SK-N-SH (cell line): ENCODE data around the gene PGLYRP4. TPM values are rescaled to one million over a fixed set of nuclear protein-coding genes. Genes with fewer than 3 reads are reported as not detected.

Source experiments
- CTCF ChIA-PET: fragments of 300-600, 350-600 bp; formaldehyde crosslinking; extraction: SDS; loops from one replicate; lab custom pipeline; 2021; lab: Yijun Ruan, JAX
- POLR2A ChIA-PET: fragments of 350-600 bp; sonication (Branson Sonifier 250); formaldehyde crosslinking; extraction: SDS; loops from one replicate; lab custom pipeline; 2020; ENCODE audit warnings: antibody characterized with exemption, inconsistent platforms; lab: Yijun Ruan, JAX
- DNase-seq: peaks from one replicate; pipeline ENCODE4 v3.0.0; 2012
- H2AFZ ChIP-seq: fragments of 200-600 bp; sonication (generic); 2 replicates; pipeline ENCODE4 v1.8.1; 2016; ENCODE audit warnings: antibody characterized with exemption, mild to moderate bottlenecking, low read depth
- H3F3A ChIP-seq: fragments of 200-600 bp; sonication (generic); replicated peaks from 2 replicates; pipeline ENCODE3; 2016; ENCODE audit warnings: antibody characterized with exemption, mild to moderate bottlenecking; ENCODE audit not compliant: insufficient read depth
- H3K27ac ChIP-seq, 2 experiments: fragments of 200-500 bp in 1 of 2; fragments of 200-600 bp in 1 of 2; sonication (Bioruptor generic) in 1 of 2; sonication (generic), shearing (Covaris generic) in 1 of 2; 2 replicates each; pipeline versions ENCODE4 v1.5.1 to v1.6.1; 2014 to 2016; ENCODE audit warnings: low read depth in 2 of 2, inconsistent platforms in 1 of 2, low read length in 1 of 2, mild to moderate bottlenecking in 1 of 2, mixed read lengths in 1 of 2
- H3K27me3 ChIP-seq: fragments of 200-600 bp; sonication (generic), shearing (Covaris generic); 2 replicates; pipeline ENCODE4 v1.6.1; 2016; ENCODE audit warnings: mixed run types; ENCODE audit not compliant: insufficient read depth
- H3K36me3 ChIP-seq, 2 experiments: fragments of 200-500 bp in 1 of 2; fragments of 200-600 bp in 1 of 2; sonication (Bioruptor generic) in 1 of 2; sonication (generic) in 1 of 2; replicated peaks in 1 of 2; 2 replicates each; pipeline versions ENCODE3 to v1.5.1; 2014 to 2016; ENCODE audit warnings: low read length in 1 of 2, mild to moderate bottlenecking in 1 of 2; ENCODE audit not compliant: insufficient read depth in 2 of 2, control insufficient read depth in 1 of 2
- H3K4me1 ChIP-seq, 2 experiments: fragments of 200-500 bp in 1 of 2; fragments of 200-600 bp in 1 of 2; sonication (Bioruptor generic) in 1 of 2; sonication (generic), shearing (Covaris generic) in 1 of 2; 2 replicates each; pipeline versions ENCODE4 v1.5.1 to v1.6.1; 2014 to 2016; ENCODE audit warnings: low read depth in 1 of 2, low read length in 1 of 2, mixed run types in 1 of 2; ENCODE audit not compliant: insufficient read depth in 2 of 2, control insufficient read depth in 1 of 2
- H3K4me2 ChIP-seq: fragments of 200-600 bp; sonication (generic), shearing (Covaris generic); 2 replicates; pipeline ENCODE4 v1.6.1; 2017; ENCODE audit warnings: mixed run types
- H3K4me3 ChIP-seq, 2 experiments: fragments of 200-500 bp in 1 of 2; fragments of 200-600 bp in 1 of 2; sonication (Bioruptor generic) in 1 of 2; sonication (generic), shearing (Covaris generic) in 1 of 2; 2 replicates each; pipeline versions ENCODE4 v1.5.1 to v1.8.1; 2014 to 2016; ENCODE audit warnings: low read depth in 2 of 2, inconsistent platforms in 1 of 2, low read length in 1 of 2, mild to moderate bottlenecking in 1 of 2, mixed read lengths in 1 of 2, moderate library complexity in 1 of 2
- H3K79me2 ChIP-seq: fragments of 200-600 bp; sonication (generic); 2 replicates; pipeline ENCODE4 v1.8.1; 2017; ENCODE audit warnings: mild to moderate bottlenecking; ENCODE audit not compliant: insufficient read depth
- H3K9ac ChIP-seq: fragments of 200-600 bp; sonication (generic); 2 replicates; pipeline ENCODE4 v1.6.1; 2017; ENCODE audit warnings: mixed run types
- H3K9me2 ChIP-seq: fragments of 200-600 bp; sonication (generic); 2 replicates; pipeline ENCODE4 v1.6.1; 2017; ENCODE audit warnings: mixed run types
- H3K9me3 ChIP-seq: fragments of 200-600 bp; sonication (generic); 2 replicates; pipeline ENCODE4 v1.6.1; 2017; ENCODE audit warnings: mixed run types, mild to moderate bottlenecking, moderate library complexity
- H4K20me1 ChIP-seq: fragments of 200-600 bp; sonication (generic); 2 replicates; pipeline ENCODE4 v1.6.1; 2017; ENCODE audit warnings: mild to moderate bottlenecking, mixed run types; ENCODE audit not compliant: insufficient read depth
- FOXM1 ChIP-seq: IDR thresholded peaks from 2 replicates; pipeline ENCODE4 v1.4.0; 2012; ENCODE audit warnings: low read depth, mild to moderate bottlenecking
- GABPA ChIP-seq: IDR thresholded peaks from 2 replicates; pipeline ENCODE4 v1.4.0; 2012; ENCODE audit warnings: low read depth, mild to moderate bottlenecking
- GATA2 ChIP-seq: sonication (generic); formaldehyde crosslinking; IDR thresholded peaks from 2 replicates; pipeline ENCODE4 v1.5.0; 2020; ENCODE audit warnings: mild to moderate bottlenecking, missing genetic modification reagents
- MAX ChIP-seq: IDR thresholded peaks from 2 replicates; pipeline ENCODE4 v1.4.0; 2012; ENCODE audit warnings: low read depth
- MXI1 ChIP-seq: IDR thresholded peaks from 2 replicates; pipeline ENCODE4 v1.6.1; 2012; ENCODE audit warnings: mild to moderate bottlenecking, low read depth, low read length, improper control_type of control experiment
- NFIC ChIP-seq: IDR thresholded peaks from 2 replicates; pipeline ENCODE4 v1.4.0; 2012; ENCODE audit warnings: borderline replicate concordance
- RAD21 ChIP-seq: IDR thresholded peaks from 2 replicates; pipeline ENCODE4 v1.6.1; 2012; ENCODE audit warnings: mild to moderate bottlenecking, low read length
- RFX5 ChIP-seq: IDR thresholded peaks from 2 replicates; pipeline ENCODE4 v1.6.1; 2012; ENCODE audit warnings: mild to moderate bottlenecking, improper control_type of control experiment, low read length
- RXRA ChIP-seq: IDR thresholded peaks from 2 replicates; pipeline ENCODE4 v1.4.0; 2012; ENCODE audit warnings: low read depth, mild to moderate bottlenecking, borderline replicate concordance
- TCF12 ChIP-seq: IDR thresholded peaks from 2 replicates; pipeline ENCODE4 v1.4.0; 2012
- TEAD4 ChIP-seq: IDR thresholded peaks from 2 replicates; pipeline ENCODE4 v1.4.0; 2012; ENCODE audit warnings: mild to moderate bottlenecking, borderline replicate concordance; ENCODE audit not compliant: insufficient read depth
- WGBS: methylation state at CpG from one replicate; pipeline ENCODE4 v1.1.6; 2017; ENCODE audit warnings: low lambda C conversion rate; 5-methylcytosine and 5-hydroxymethylcytosine counted together
- polyA plus RNA-seq, 3 experiments: library from polyadenylated mRNA; depleted of rRNA; stranded (reverse); fragments of >200 nt; gene quantifications; 2 replicates each; pipeline ENCODE4 v1.2.3, GENCODE V29; 2012
- TF ChIP-seq, protein P1 (sequence below): fragments of 150-350 bp; IDR thresholded peaks from 2 replicates; pipeline ENCODE4 v1.6.1; 2016; ENCODE audit warnings: mild to moderate bottlenecking, low read depth, low read length
- TF ChIP-seq, protein P2 (sequence below): IDR thresholded peaks from 2 replicates; pipeline ENCODE4; 2012
- TF ChIP-seq, protein P3 (sequence below): fragments of 200-600 bp; sonication (generic); IDR thresholded peaks from 2 replicates; pipeline ENCODE4 v1.6.1; 2017; ENCODE audit warnings: antibody characterized with exemption, mild to moderate bottlenecking, moderate library complexity

Gene PGLYRP4
- polyA plus RNA-seq, 1 of the 3 experiments (the other 2 are of a cell fraction): not detected

- H3K4me2 ChIP-seq: no peak overlapping the region
- TF ChIP-seq, protein P1, sequence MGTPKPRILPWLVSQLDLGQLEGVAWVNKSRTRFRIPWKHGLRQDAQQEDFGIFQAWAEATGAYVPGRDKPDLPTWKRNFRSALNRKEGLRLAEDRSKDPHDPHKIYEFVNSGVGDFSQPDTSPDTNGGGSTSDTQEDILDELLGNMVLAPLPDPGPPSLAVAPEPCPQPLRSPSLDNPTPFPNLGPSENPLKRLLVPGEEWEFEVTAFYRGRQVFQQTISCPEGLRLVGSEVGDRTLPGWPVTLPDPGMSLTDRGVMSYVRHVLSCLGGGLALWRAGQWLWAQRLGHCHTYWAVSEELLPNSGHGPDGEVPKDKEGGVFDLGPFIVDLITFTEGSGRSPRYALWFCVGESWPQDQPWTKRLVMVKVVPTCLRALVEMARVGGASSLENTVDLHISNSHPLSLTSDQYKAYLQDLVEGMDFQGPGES: no peak
- WGBS: 4% methylated on average over 3 of the region's 3 CpGs
- no peaks in the 10 kb centered on the region for H3K9me2 ChIP-seq
- no peaks in the 10 kb centered on the region for H3F3A ChIP-seq
- POLR2A ChIA-PET: no interaction called here
- H3K4me1 ChIP-seq: no peaks in the 10 kb centered on the region
- CTCF ChIA-PET: interaction anchor here (1.2 kb wide), 1 partner anchor 102 kb away, joined by 4 read pairs; no protein-coding TSS in a partner anchor
- no peak overlapping the region for H3K4me3 ChIP-seq
- no peak overlapping the region for H2AFZ ChIP-seq
- no peak overlapping the region for H3K27ac ChIP-seq
- no peaks in the 10 kb centered on the region for H3K36me3 ChIP-seq
- no peak for DNase-seq
- H3K79me2 ChIP-seq: no peaks in the 10 kb centered on the region
- peaks cover 46% of the 10 kb centered on the region for H3K27me3 ChIP-seq
- H3K9ac ChIP-seq: no peak overlapping the region
- no peaks in the 10 kb centered on the region for H3K9me3 ChIP-seq
- no peaks in the 10 kb centered on the region for H4K20me1 ChIP-seq
Measured at GRCh38 chr1:153392822-153393221, 44.2 kb upstream of the PGLYRP4 start.

DNA sequence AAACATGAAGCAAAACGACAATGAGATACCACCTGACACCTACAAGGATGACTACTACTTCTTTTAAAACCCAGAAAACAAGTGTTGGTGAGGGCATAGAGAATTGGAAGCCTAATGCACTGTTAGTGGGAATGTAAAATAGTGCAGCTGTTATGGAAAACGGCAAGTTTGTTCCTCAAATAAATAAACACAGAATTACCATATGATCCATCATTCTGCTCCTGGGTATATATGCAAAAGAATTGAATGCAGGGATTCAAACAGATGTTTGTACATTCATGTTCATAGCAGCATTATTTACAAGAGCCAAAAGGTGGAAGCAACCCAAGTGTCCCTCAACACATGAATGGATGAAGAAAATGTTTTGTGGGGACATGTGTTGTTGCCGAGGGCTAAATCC, 43.6 kb upstream of the PGLYRP4 start:
- Histone ChIP-seq H3F3A (no peaks in the 10 kb centered on the region), H3K36me3 (no peaks in the 10 kb centered on the region), H3K4me3 (no peak overlapping the region), H2AFZ (no peak overlapping the region), H3K9me2 (no peaks in the 10 kb centered on the region), H3K9ac (no peak overlapping the region), H3K27me3 (peaks cover 44% of the 10 kb centered on the region), H3K4me2 (no peak overlapping the region), H3K79me2 (no peaks in the 10 kb centered on the region), H3K9me3 (no peaks in the 10 kb centered on the region), H3K4me1 (no peaks in the 10 kb centered on the region), H3K27ac (no peak overlapping the region), H4K20me1 (no peaks in the 10 kb centered on the region)
- TF ChIP-seq, protein P2, sequence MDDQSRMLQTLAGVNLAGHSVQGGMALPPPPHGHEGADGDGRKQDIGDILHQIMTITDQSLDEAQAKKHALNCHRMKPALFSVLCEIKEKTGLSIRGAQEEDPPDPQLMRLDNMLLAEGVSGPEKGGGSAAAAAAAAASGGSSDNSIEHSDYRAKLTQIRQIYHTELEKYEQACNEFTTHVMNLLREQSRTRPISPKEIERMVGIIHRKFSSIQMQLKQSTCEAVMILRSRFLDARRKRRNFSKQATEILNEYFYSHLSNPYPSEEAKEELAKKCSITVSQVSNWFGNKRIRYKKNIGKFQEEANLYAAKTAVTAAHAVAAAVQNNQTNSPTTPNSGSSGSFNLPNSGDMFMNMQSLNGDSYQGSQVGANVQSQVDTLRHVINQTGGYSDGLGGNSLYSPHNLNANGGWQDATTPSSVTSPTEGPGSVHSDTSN: no peak
- TF ChIP-seq, protein P1: no peak
- no peak for TF ChIP-seq NFIC
- TF ChIP-seq RFX5: no peak
- TF ChIP-seq RXRA: no peak
- no peak for TF ChIP-seq GATA2 (CRISPR knock-in tag)
- no peak for TF ChIP-seq TEAD4
- no peak for TF ChIP-seq MAX
- no peak for TF ChIP-seq GABPA
- TF ChIP-seq, protein P3, sequence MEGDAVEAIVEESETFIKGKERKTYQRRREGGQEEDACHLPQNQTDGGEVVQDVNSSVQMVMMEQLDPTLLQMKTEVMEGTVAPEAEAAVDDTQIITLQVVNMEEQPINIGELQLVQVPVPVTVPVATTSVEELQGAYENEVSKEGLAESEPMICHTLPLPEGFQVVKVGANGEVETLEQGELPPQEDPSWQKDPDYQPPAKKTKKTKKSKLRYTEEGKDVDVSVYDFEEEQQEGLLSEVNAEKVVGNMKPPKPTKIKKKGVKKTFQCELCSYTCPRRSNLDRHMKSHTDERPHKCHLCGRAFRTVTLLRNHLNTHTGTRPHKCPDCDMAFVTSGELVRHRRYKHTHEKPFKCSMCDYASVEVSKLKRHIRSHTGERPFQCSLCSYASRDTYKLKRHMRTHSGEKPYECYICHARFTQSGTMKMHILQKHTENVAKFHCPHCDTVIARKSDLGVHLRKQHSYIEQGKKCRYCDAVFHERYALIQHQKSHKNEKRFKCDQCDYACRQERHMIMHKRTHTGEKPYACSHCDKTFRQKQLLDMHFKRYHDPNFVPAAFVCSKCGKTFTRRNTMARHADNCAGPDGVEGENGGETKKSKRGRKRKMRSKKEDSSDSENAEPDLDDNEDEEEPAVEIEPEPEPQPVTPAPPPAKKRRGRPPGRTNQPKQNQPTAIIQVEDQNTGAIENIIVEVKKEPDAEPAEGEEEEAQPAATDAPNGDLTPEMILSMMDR: no peak
- TF ChIP-seq TCF12: no peak
- no peak for TF ChIP-seq RAD21
- no peak for TF ChIP-seq MXI1
- no peak for TF ChIP-seq FOXM1
- POLR2A ChIA-PET: no interaction called here
- under 1% methylated on average over 3 of the region's 3 CpGs for WGBS
- DNase-seq: no peak
- CTCF ChIA-PET: no interaction called here
